Nephron (organoid): ENCODE measurements around the gene ATXN1.

Source experiments
- H3K27ac Mint-ChIP-seq, 3 experiments: 2 replicates each; pipeline ENCODE4 v1.8.0; 2020; ENCODE audit warnings: mixed read lengths in 3 of 3, mild to moderate bottlenecking in 2 of 3, moderate library complexity in 1 of 3
- H3K27me3 Mint-ChIP-seq: 2 replicates; pipeline ENCODE4 v1.8.0; 2021; ENCODE audit warnings: low read depth, mild to moderate bottlenecking, moderate library complexity, mixed read lengths
- H3K36me3 Mint-ChIP-seq: 2 replicates; pipeline ENCODE4 v1.8.0; 2020; ENCODE audit warnings: low read depth, mixed read lengths
- H3K4me1 Mint-ChIP-seq: 2 replicates; pipeline ENCODE4 v1.8.0; 2020; ENCODE audit warnings: mixed read lengths
- H3K4me3 Mint-ChIP-seq, 3 experiments: 2 replicates each; pipeline ENCODE4 v1.8.0; 2020; ENCODE audit warnings: mild to moderate bottlenecking in 3 of 3, mixed read lengths in 3 of 3, moderate library complexity in 2 of 3
- H3K9me3 Mint-ChIP-seq: 2 replicates; pipeline ENCODE4 v1.8.0; 2020; ENCODE audit warnings: mixed read lengths
- CTCF ChIP-seq, 3 experiments: fragments of 200-600 bp; sonication (generic); IDR thresholded peaks; one replicate each; pipeline ENCODE4 v1.5.0; 2021; ENCODE audit warnings: antibody characterized with exemption in 3 of 3; ENCODE audit not compliant: unreplicated experiment in 3 of 3

Gene ATXN1

GRCh38 chr6:16754274-16754673 is 7.0 kb downstream of the ATXN1 start:
- no peak overlapping the region for H3K4me3 Mint-ChIP-seq
- H3K27ac Mint-ChIP-seq: no peak overlapping the region
- no peaks in the 10 kb centered on the region for H3K9me3 Mint-ChIP-seq
- H3K4me1 Mint-ChIP-seq: peaks cover 36% of the 10 kb centered on the region
- peaks cover 31% of the 10 kb centered on the region for H3K36me3 Mint-ChIP-seq
- H3K27me3 Mint-ChIP-seq: peaks cover 5% of the 10 kb centered on the region
- no peak for TF ChIP-seq CTCF (IDR thresholded peaks at IDR 0.05; ENCODE audit: unreplicated experiment in 3 of 3)

- TF ChIP-seq CTCF (IDR thresholded peaks at IDR 0.05; ENCODE audit: unreplicated experiment in 3 of 3): no peak
- no peak overlapping the region for H3K4me3 Mint-ChIP-seq
- peaks cover 31% of the 10 kb centered on the region for H3K36me3 Mint-ChIP-seq
- H3K27ac Mint-ChIP-seq: no peak overlapping the region
- no peaks in the 10 kb centered on the region for H3K9me3 Mint-ChIP-seq
- peaks cover 33% of the 10 kb centered on the region for H3K4me1 Mint-ChIP-seq
- H3K27me3 Mint-ChIP-seq: peaks cover 5% of the 10 kb centered on the region
Measured at GRCh38 chr6:16753341-16753740, 7.9 kb downstream of the ATXN1 start.

- no peak overlapping the region for H3K4me3 Mint-ChIP-seq
- peaks cover 5% of the 10 kb centered on the region for H3K27me3 Mint-ChIP-seq
- peaks cover 31% of the 10 kb centered on the region for H3K4me1 Mint-ChIP-seq
- H3K9me3 Mint-ChIP-seq: no peaks in the 10 kb centered on the region
- H3K36me3 Mint-ChIP-seq: peaks cover 31% of the 10 kb centered on the region
- TF ChIP-seq CTCF (IDR thresholded peaks at IDR 0.05; ENCODE audit: unreplicated experiment in 3 of 3): no peak
- H3K27ac Mint-ChIP-seq: no peak overlapping the region
Measured at GRCh38 chr6:16752206-16752866, 8.9 kb downstream of the ATXN1 start.

GRCh38 chr6:16751251-16751946 is 9.9 kb downstream of the ATXN1 start:
- Mint-ChIP-seq H3K4me3 (no peak overlapping the region), H3K27ac (no peak overlapping the region), H3K36me3 (peaks cover 31% of the 10 kb centered on the region), H3K4me1 (peaks cover 37% of the 10 kb centered on the region), H3K27me3 (peaks cover 5% of the 10 kb centered on the region), H3K9me3 (no peaks in the 10 kb centered on the region)
- TF ChIP-seq CTCF (IDR thresholded peaks at IDR 0.05; ENCODE audit: unreplicated experiment in 3 of 3): no peak

- H3K4me1 Mint-ChIP-seq: peaks cover 41% of the 10 kb centered on the region
Measured at GRCh38 chr6:16750566-16750965, 10.7 kb downstream of the ATXN1 start.

More at GRCh38 chr6:16750566-16750965, 10.7 kb downstream of the ATXN1 start:
- no peak overlapping the region for H3K27ac Mint-ChIP-seq
- TF ChIP-seq CTCF (IDR thresholded peaks at IDR 0.05; ENCODE audit: unreplicated experiment in 3 of 3): no peak
- peaks cover 5% of the 10 kb centered on the region for H3K27me3 Mint-ChIP-seq
- peaks cover 31% of the 10 kb centered on the region for H3K36me3 Mint-ChIP-seq
- no peak overlapping the region for H3K4me3 Mint-ChIP-seq
- H3K9me3 Mint-ChIP-seq: no peaks in the 10 kb centered on the region
